ENCODE results near the gene HCN1. TPM values are rescaled to one million over a fixed set of nuclear protein-coding genes. Genes with fewer than 3 reads are reported as not detected.
A peak's percentile ranks its signal among the peaks of the same experiment; 100 is the strongest.

Gene HCN1
- total RNA-seq = not detected

- DNase-seq (no peak), ATAC-seq (peak; percentile 87)
- Mint-ChIP-seq H3K4me1 (ENCODE audit: low read depth) (peaks cover 4% of the 10 kb centered on the region), H3K9me3 (peaks cover 13% of the 10 kb centered on the region), H3K4me3 (no peak within 1 kb of the TSS), H3K27me3 (ENCODE audit: low read depth) (peaks cover 27% of the 10 kb centered on the region), H3K36me3 (ENCODE audit: insufficient read depth) (no peaks in the 10 kb centered on the region)
Observed at GRCh38 chr5:45696206-45696836, at the start of gene HCN1. HCN1 (minus strand) TSS chr5:45696380.

- ATAC-seq (no peak), DNase-seq (no peak)
- no peaks in the 10 kb centered on the region for H3K4me1 Mint-ChIP-seq (ENCODE audit: low read depth)
- no peak overlapping the region for H3K4me3 Mint-ChIP-seq
- H3K27me3 Mint-ChIP-seq (ENCODE audit: low read depth) = no peaks in the 10 kb centered on the region
- no peaks in the 10 kb centered on the region for H3K36me3 Mint-ChIP-seq (ENCODE audit: insufficient read depth)
- peaks cover 19% of the 10 kb centered on the region for H3K9me3 Mint-ChIP-seq
Observed at GRCh38 chr5:45741110-45741509, 44.9 kb upstream of the HCN1 start.

- H3K9me3 Mint-ChIP-seq = peaks cover 17% of the 10 kb centered on the region
- no peaks in the 10 kb centered on the region for H3K36me3 Mint-ChIP-seq (ENCODE audit: insufficient read depth)
- H3K4me3 Mint-ChIP-seq = no peak overlapping the region
- H3K27me3 Mint-ChIP-seq (ENCODE audit: low read depth) = no peaks in the 10 kb centered on the region
- no peaks in the 10 kb centered on the region for H3K4me1 Mint-ChIP-seq (ENCODE audit: low read depth)
- ATAC-seq (no peak), DNase-seq (no peak)
Observed at GRCh38 chr5:45737153-45737552, 41.0 kb upstream of the HCN1 start.

- ATAC-seq = no peak
- no peaks in the 10 kb centered on the region for H3K4me1 Mint-ChIP-seq (ENCODE audit: low read depth)
- H3K27me3 Mint-ChIP-seq (ENCODE audit: low read depth) = no peaks in the 10 kb centered on the region
- no peak overlapping the region for H3K4me3 Mint-ChIP-seq
- H3K9me3 Mint-ChIP-seq = peaks cover 22% of the 10 kb centered on the region
- no peak for DNase-seq
- H3K36me3 Mint-ChIP-seq (ENCODE audit: insufficient read depth) = no peaks in the 10 kb centered on the region
Observed at GRCh38 chr5:45725537-45725936, 29.4 kb upstream of the HCN1 start.

GRCh38 chr5:45697201-45697600, 1.0 kb upstream of the HCN1 start:
- DNase-seq (no peak), ATAC-seq (no peak)
- Mint-ChIP-seq H3K4me1 (ENCODE audit: low read depth) (peaks cover 4% of the 10 kb centered on the region), H3K36me3 (ENCODE audit: insufficient read depth) (no peaks in the 10 kb centered on the region), H3K9me3 (peaks cover 13% of the 10 kb centered on the region), H3K4me3 (no peak overlapping the region), H3K27me3 (ENCODE audit: low read depth) (peaks cover 27% of the 10 kb centered on the region)

GRCh38 chr5:45695804-45696156, 400 bp downstream of the HCN1 start:
- ATAC-seq (no peak), DNase-seq (no peak)
- Mint-ChIP-seq H3K36me3 (ENCODE audit: insufficient read depth) (no peaks in the 10 kb centered on the region), H3K4me3 (no peak overlapping the region), H3K27me3 (ENCODE audit: low read depth) (peaks cover 27% of the 10 kb centered on the region), H3K9me3 (peaks cover 13% of the 10 kb centered on the region), H3K4me1 (ENCODE audit: low read depth) (peaks cover 4% of the 10 kb centered on the region)

- no peak for ATAC-seq
- no peak for DNase-seq
- Mint-ChIP-seq H3K4me3 (no peak overlapping the region), H3K36me3 (ENCODE audit: insufficient read depth) (no peaks in the 10 kb centered on the region), H3K9me3 (peaks cover 13% of the 10 kb centered on the region), H3K4me1 (ENCODE audit: low read depth) (peaks cover 4% of the 10 kb centered on the region), H3K27me3 (ENCODE audit: low read depth) (peaks cover 27% of the 10 kb centered on the region)
Observed at GRCh38 chr5:45694971-45695803, 993 bp downstream of the HCN1 start.

GRCh38 chr5:45694255-45694814, 1.8 kb downstream of the HCN1 start:
- H3K9me3 Mint-ChIP-seq = peaks cover 13% of the 10 kb centered on the region
- H3K36me3 Mint-ChIP-seq (ENCODE audit: insufficient read depth) = no peaks in the 10 kb centered on the region
- DNase-seq = no peak
- H3K4me1 Mint-ChIP-seq (ENCODE audit: low read depth) = peaks cover 4% of the 10 kb centered on the region
- H3K27me3 Mint-ChIP-seq (ENCODE audit: low read depth) = peaks cover 27% of the 10 kb centered on the region
- ATAC-seq = no peak
- H3K4me3 Mint-ChIP-seq = no peak overlapping the region

- ATAC-seq = no peak
Observed at GRCh38 chr5:45692481-45692880, 3.7 kb downstream of the HCN1 start.

GRCh38 chr5:45691656-45692055, 4.5 kb downstream of the HCN1 start:
- no peak for DNase-seq
- Mint-ChIP-seq H3K4me3 (no peak overlapping the region), H3K9me3 (peaks cover 4% of the 10 kb centered on the region), H3K27me3 (ENCODE audit: low read depth) (peaks cover 17% of the 10 kb centered on the region), H3K4me1 (ENCODE audit: low read depth) (peaks cover 4% of the 10 kb centered on the region), H3K36me3 (ENCODE audit: insufficient read depth) (no peaks in the 10 kb centered on the region)
- ATAC-seq = no peak

More at GRCh38 chr5:45692481-45692880, 3.7 kb downstream of the HCN1 start:
- no peak overlapping the region for H3K4me3 Mint-ChIP-seq
- no peaks in the 10 kb centered on the region for H3K36me3 Mint-ChIP-seq (ENCODE audit: insufficient read depth)
- peaks cover 4% of the 10 kb centered on the region for H3K4me1 Mint-ChIP-seq (ENCODE audit: low read depth)
- DNase-seq = no peak
- H3K9me3 Mint-ChIP-seq = peaks cover 5% of the 10 kb centered on the region
- H3K27me3 Mint-ChIP-seq (ENCODE audit: low read depth) = peaks cover 26% of the 10 kb centered on the region

GRCh38 chr5:45687701-45688100, 8.5 kb downstream of the HCN1 start:
- no peak for ATAC-seq
- Mint-ChIP-seq H3K4me3 (no peak overlapping the region), H3K27me3 (ENCODE audit: low read depth) (peaks cover 3% of the 10 kb centered on the region)

GRCh38 chr5:45686620-45687019, 9.6 kb downstream of the HCN1 start:
- no peaks in the 10 kb centered on the region for H3K9me3 Mint-ChIP-seq
- H3K27me3 Mint-ChIP-seq (ENCODE audit: low read depth) = no peaks in the 10 kb centered on the region
- H3K4me3 Mint-ChIP-seq = no peak overlapping the region
- H3K36me3 Mint-ChIP-seq (ENCODE audit: insufficient read depth) = no peaks in the 10 kb centered on the region
- no peaks in the 10 kb centered on the region for H3K4me1 Mint-ChIP-seq (ENCODE audit: low read depth)
- DNase-seq (no peak), ATAC-seq (no peak)

More at GRCh38 chr5:45687701-45688100, 8.5 kb downstream of the HCN1 start:
- no peak for DNase-seq
- H3K4me1 Mint-ChIP-seq (ENCODE audit: low read depth) = no peaks in the 10 kb centered on the region
- H3K9me3 Mint-ChIP-seq = no peaks in the 10 kb centered on the region
- no peaks in the 10 kb centered on the region for H3K36me3 Mint-ChIP-seq (ENCODE audit: insufficient read depth)

- Mint-ChIP-seq H3K4me1 (ENCODE audit: low read depth) (no peaks in the 10 kb centered on the region), H3K9me3 (no peaks in the 10 kb centered on the region), H3K4me3 (no peak overlapping the region), H3K36me3 (ENCODE audit: insufficient read depth) (no peaks in the 10 kb centered on the region), H3K27me3 (ENCODE audit: low read depth) (no peaks in the 10 kb centered on the region)
- ATAC-seq (no peak), DNase-seq (no peak)
Observed at GRCh38 chr5:45684118-45684517, 12.1 kb downstream of the HCN1 start.

- no peak overlapping the region for H3K4me3 Mint-ChIP-seq
- no peaks in the 10 kb centered on the region for H3K4me1 Mint-ChIP-seq (ENCODE audit: low read depth)
- H3K27me3 Mint-ChIP-seq (ENCODE audit: low read depth) = no peaks in the 10 kb centered on the region
- no peaks in the 10 kb centered on the region for H3K36me3 Mint-ChIP-seq (ENCODE audit: insufficient read depth)
- DNase-seq (no peak), ATAC-seq (no peak)
- peaks cover 2% of the 10 kb centered on the region for H3K9me3 Mint-ChIP-seq
Observed at GRCh38 chr5:45680950-45681349, 15.2 kb downstream of the HCN1 start.

GRCh38 chr5:45677524-45677923, 18.7 kb downstream of the HCN1 start:
- no peaks in the 10 kb centered on the region for H3K4me1 Mint-ChIP-seq (ENCODE audit: low read depth)
- H3K9me3 Mint-ChIP-seq = peaks cover 2% of the 10 kb centered on the region
- ATAC-seq (no peak), DNase-seq (no peak)
- no peaks in the 10 kb centered on the region for H3K27me3 Mint-ChIP-seq (ENCODE audit: low read depth)
- H3K36me3 Mint-ChIP-seq (ENCODE audit: insufficient read depth) = no peaks in the 10 kb centered on the region
- H3K4me3 Mint-ChIP-seq = no peak overlapping the region

Data from activated T-cell treated with anti-CD3 and anti-CD28 coated beads, Interleukin-2, amount 50 U/mL, for 4 hours (primary cell).